HG03095 (cell line): ENCODE results near the gene SPSB1.

ENCODE experiments used
- ATAC-seq: cut with Tn5 transposase; IDR thresholded peaks from one replicate; pipeline ENCODE4 v1.9.1; 2021; ENCODE audit warnings: moderate library complexity; ENCODE audit not compliant: unreplicated experiment

SPSB1 gene

DNA sequence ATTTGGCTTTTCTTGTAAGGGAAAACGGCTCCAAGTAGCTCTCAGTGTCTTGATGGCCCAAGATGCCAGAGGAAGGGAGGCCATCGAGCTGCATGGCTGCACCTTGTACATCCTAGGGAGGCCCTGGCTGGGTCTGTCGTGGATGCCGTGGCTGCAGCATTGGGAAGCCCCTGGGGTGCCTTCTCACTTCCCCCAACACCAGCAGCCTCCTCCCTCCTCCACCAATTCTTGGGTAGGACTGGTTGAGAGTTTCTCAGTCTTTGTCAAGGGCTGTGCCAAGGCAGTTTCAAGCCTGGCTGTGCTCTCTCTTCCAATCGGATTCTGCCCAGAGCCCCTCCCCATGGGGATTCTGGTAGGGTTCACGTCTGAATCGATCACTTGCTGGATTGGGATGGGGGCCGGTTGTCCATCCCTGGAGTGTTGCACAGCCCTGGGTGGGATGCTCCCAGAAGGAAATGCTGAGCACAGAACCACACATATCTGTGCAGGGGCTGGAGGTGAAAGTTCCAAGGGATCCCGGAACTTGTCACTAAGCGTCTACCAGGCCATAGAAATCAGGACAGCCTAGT, 14.0 kb upstream of the SPSB1 start:
- ATAC-seq, result no peak

DNA sequence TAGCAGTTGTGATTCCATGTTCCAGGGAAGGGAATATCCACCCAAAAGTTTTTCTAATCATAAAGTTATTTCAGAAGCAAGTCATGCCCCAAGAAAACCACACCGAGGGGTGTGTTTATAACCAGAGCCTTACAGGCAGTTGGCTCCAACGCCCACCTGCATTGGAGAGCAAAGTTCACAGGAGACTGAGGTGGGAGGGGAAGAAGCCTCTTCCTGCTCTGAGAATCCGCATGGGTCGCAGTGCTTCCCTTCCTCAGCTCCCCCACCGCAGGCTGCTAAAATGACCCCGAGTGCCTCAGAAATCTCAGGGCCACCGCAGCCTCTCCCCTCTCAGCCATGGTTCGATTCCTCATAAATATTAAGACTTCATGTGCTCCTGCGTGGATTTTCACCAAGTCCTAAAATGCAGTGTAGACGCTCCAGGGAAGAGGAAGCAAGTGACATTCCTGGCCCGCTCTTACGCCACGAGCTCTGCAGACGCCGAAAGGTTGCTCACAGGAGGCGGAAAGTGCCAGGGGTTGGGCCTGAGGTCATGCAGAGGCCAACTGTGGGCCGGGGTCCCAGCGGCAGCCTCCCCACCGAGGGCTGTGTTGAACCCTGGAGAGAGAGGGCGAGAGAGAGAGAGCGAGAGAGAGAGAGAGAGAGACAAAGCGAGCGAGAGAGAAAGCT, 13.4 kb upstream of the SPSB1 start:
- ATAC-seq, result no peak

DNA sequence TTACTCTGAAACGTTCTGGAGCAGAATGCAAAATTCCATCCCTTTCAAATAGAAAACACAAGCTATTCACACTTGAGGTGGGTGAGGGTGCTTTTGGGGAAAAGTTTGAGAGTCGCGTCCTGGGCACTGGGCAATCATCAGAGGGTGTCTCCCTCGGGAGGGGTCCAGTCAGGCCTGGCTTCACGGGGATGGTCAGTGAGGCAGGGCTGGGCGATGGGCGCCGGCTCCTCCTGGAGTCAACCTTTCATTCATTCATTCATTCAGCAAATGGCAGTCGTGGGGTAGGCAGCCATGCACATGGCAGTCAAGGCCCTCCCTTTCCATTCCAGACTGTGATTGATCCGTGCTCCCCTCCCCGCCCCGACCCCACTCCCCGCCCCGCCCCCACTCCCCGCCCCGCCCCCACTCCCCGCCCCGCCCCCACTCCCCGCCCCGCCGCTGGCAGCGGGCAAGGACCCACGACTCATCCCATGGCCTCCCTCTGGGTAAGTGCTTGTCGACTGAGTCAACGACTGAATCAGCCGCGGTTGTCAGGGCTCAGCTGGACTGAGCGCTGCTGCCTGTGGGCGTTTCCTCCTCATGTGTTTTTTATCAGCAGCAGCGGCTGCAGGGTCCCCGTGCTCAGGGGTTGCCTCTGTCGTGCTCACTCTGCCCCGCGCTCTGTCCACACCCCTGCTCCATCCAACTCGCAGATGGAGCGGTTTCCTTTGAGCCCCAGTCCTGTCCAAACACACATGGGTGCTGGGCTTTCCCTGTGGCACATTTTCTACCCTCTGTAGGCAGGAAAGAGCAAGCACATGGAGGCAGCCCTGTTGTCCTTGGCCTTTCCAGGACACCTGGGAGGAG, 12.5 kb upstream of the SPSB1 start:
- no peak for ATAC-seq

DNA sequence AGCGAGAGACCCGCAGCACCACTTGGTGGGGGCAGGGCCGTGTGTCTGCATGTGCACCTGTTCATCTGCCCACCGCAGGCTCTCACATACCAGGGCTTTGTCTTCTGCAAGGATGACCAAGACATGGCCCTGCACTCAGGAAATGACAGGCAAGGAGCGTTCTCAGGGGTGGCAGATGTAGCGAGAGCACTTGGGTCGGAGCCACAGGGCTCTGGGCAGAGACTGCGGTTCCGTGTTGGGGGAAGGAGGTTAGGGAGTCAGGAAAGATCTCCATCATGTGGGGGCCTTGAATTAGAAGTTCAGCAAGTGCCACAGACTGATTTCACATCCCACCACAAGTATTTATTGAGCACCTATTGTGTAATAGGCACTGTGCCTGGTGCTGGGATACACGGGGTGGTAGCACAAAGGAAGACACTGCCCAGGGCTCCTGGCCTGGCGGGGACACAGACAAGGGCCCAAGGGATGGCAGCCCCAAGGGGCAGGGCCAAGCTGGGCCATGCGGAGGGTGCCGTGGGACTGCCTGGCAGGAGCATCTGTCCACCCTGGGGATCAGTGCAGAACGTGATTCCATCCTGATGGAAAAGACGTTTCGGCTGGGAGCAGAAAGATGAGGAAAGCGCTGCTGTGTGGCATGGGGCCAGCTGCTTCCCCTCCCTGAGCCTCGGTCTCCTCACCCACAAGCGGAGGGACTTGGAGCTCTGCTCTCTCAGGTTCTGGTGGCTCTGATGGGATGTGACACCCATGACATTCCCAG, 11.4 kb upstream of the SPSB1 start:
- no peak for ATAC-seq

DNA sequence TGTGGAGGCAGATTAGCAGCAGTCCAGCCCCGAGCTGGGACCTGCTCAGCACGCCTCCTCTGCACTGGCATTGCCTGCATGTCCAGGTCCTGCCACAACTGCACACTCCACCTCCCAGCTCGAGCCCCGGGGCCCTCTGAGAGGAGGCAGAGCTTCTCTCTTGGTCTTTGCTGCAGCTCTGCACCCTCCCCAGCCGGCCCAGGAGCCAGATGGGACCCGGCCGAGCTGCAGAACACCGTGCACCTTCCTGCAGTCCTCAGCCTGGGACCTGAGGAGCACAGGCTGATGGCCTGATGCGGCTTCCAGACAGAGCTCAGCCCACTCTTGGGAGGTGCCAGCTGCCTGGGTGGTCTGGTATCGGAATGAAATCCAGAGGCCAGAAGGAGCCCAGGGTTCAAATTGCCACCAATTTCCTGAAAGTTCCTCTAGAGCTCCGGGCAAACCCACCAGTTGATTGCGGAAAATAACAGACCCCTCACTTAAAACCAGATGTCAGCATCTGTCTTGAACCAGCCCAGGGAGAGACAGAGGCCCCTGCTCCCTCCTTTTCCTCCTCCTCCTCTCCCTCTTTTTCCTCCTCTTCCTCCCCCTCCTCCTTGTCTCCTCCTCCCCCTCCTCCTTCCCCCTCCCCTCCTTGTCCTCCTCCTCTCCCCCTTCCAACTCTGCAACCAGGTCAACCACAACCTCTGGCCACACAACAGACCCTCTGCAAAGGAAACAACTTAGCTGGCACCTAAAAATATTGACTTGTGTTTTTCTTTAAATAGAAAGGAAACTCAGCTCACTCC, 10.6 kb upstream of the SPSB1 start:
- no peak for ATAC-seq

DNA sequence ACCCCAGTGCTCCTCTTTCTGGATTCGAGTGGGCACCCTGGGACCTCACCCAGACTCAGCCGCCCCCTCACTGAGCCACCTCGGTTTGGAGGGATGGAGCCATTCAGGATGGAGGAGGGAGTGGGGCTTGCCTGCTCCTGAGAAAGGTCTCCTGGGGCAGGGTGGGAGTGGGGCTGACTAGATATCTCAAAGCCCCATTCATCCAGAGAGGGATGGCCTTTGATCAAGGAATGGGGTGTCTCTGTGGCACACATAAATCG, 10.1 kb upstream of the SPSB1 start:
- ATAC-seq, result no peak

DNA sequence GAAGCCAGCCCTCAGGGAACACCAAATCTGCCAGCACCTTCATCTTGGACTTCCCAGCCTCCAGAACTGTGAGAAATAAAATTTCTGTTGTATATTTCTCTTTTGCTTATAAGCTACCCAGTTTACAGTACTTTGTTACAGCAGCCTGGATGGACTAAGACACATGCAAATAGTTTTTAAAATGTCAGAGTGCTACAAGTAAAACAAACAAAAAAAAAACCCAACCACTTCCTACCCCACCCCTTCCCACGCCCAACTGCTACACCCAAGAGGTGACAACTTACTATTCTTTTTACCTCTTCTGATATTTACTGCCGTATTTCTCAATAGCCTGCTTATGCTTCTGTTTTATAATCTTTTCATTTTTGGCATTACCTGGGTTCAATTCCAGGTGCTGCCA, 8.6 kb upstream of the SPSB1 start:
- ATAC-seq, result no peak

DNA sequence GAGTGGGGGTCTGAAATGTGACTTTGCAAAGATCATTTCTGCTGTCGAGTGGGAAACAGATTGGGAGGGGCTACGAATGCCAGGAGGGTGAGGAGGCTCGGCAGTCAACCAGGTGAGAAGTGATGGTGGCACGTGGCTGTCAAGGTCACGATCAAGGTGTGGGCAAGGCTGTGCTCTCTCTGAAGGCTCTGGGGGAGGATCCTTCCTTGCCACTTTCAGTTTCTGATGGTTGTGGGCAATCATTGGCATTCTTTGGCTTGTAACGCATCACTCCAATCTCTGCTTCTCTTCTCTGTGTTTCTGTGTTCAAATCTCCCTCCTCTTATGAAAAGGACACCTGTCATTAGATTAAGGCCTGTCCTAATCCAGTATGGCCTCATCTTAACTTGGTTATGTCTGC, 6.1 kb upstream of the SPSB1 start:
- no peak for ATAC-seq

DNA sequence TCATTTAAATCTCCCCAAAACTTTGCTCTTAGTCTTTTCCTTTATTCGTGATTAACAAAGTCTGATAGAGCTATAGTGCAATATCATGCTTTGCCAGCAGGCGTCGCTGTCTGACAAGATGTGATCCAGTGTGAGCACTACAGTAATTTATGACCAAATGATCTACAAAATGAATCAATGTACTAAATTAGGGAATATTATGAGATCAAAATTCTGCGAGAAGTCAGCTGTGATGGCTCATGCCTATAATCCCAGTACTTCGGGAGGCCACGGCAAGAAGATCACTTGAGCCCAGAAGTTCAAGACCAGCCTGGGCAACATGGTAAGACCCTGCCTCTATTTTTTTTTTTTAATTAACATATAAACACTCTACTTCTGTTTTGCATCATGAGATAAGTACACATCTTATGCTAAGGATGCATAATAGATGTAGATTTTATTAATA, 3.6 kb upstream of the SPSB1 start:
- no peak for ATAC-seq

DNA sequence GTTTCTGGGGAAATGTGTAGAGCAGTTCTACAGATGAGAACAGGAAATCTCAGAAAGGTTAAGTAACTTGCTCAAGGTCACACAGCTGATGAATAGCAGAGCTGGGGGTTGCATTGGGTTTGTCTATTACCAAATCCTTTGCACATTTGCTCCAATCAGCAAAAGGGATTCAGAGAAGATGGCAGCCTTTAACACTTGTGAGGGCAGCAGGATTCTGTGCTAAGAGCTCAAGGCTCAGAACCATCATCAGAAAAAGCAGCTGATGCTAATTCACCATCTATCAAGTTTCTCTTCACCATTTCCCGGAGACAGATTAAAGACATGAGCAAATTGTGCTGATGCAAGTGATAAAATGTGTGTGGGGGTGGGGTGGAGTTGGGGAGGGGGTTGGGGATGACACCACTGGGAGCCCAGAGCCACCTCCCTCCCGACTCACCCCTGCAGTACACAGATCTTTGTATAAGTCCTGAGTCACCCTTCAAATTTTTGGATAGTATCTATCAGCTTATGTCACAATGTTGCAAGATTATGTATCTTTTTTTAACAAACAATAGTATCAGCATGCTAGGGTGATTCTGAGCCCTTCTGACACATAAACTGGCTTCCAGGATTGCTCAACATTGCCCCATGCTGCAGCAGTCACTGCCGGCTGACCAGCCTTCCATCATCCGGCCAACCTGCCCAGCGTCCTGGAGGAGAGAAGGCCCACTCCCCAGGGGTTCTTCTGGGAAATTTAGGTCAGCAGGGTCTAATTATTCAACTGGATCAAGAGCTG, 2.8 kb upstream of the SPSB1 start:
- ATAC-seq, result no peak

DNA sequence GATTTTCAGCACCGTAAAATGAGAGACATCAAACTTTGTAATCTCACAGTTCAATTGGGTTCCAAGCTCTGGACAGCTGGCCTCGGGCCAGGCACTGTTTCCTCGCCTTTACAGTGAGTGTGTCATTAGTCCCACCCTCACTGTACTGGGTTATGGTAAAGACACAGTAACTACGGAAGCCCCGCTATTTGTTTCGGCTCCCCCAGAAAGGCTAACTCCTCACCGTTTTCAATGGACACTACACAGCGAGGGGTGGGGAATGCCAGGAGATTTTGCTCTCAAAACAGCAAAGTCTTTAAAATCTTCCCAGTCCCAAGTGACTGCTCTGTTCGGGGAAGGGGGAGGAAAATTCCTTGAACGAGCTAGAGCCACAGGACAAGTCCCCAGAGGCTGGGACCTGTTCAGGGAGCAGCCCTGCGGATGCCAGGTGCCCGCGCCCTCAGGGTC, 757 bp upstream of the SPSB1 start:
- ATAC-seq, result no peak

DNA sequence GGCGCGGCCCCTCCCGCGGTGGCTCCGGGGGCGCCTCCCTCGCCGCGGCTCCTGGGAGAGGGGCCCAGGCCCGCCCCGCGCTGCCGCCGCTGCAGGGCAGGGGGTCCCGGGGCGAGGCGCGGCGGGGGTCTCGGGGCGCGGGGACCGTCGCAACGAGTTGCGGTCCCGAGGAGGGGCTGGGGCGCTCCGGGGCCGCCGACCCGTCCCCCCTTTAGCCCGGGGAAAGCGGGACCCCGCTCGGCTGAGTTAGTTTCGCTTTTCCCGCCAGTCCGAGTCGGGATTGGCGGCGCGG, 493 bp downstream of the SPSB1 start:
- no peak for ATAC-seq

DNA sequence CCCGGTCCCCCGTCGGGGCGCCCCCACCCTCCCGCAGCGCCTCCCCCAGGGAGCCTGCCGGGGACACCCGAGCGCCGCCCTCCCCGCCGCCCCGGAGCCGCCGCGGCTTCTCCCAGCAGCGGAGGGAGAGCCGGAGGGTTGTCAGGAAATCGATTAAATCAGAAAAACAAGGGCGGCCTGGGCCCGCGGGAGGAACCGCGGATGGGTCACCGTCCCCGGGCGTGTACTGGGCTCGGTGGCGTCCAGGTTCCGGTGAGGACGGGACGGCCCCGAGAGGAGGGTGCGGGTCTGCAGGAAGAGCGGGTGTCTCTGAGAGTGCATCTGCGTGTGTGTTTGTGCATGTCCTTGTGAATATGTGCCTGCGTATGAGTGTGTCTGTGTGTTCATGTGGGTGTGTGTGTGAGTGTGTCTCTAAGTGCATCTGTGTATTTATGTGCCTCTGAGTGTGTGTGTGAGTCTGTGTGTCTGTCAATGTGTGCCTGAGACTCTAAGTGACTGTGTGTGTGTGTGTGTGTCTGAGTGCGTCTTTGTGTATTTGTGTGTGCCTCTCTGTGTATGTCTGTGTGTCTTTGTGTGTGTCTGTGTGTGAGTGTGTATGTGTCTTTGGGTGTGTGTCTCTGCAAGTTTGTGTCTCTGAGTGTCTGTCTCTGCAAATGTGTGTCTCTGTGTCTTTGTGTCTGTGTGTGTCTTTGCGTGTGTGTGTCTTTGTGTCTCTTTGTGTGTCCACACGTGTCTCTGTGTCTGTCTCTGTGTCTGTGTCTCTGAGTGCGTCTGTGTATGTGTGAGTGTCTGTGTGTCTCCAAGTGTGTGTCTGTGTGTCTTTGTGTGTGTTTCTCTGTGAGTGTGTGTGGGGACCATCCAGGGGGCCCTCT, 1.1 kb downstream of the SPSB1 start:
- ATAC-seq, result no peak

DNA sequence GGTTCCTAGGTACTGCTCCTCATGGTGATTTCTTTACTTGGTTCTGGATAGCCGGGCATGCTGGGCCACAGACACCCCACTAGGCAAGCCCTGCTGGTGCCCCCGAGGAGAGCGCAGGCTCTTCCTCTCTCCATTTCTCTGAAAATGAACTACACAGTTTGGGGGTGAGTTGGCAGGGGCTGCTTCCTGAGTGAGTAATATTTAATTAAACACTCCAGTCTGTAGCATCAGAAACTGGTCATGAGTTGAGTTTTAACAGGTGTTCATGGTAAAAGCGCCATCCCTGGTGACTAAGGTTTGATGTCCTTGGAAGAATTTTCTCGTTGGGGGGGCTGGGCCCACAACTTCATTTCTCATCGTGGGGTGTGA, 1.7 kb downstream of the SPSB1 start:
- ATAC-seq, result no peak

DNA sequence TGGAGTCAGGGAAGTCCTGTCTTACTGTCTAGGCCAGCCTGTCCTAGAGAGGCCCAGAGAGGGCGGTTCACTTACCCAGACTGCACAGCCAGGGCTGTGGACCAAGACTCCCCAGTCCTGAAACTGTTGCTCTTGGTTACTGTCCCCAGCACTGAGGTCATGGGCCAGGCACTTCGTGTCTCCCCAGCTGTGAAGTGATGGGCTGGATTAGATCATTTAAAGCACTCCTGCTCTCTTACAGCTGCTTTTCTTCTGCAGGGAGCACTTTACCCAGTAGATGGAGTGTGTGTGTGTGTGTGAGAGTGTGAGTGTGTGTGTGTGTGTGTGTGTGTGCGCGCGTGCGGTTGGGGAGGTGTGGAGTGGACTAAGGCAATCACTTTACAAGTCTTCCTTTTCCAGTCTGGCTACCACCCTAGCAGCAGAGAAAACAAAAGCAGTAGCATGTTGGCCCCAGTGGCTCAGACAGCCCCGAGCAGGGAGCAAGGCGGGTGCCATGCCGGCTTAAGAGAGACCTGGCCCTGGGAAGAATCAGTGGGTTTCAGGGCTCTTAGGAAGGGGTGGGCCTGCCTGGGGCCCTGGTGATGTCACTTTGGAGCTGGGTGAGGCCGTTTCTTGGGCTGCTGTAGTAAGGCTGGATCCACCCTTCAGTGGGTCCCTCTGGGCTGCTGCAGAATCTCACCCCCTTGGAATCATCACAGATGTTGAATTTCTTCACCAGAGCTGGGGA, 2.4 kb downstream of the SPSB1 start:
- no peak for ATAC-seq

DNA sequence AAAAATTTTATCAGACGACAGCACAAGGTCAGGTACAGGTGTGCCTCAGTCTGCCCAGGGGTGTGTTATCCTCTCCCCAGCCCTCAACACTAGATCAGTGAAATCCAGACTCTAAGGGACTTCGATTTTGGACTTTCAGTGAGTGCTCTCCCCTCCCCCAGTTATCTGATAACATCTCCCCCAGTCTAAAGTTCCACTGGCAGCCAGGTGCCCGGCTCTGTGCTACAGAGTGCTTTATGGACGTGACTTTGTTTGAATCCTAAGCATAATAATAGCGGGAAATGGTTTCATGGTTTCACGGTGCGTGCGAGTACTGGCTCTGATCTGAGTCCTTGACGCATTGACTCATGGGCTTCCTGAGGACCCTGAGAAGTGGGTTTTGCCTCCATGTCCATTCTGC, 3.2 kb downstream of the SPSB1 start:
- no peak for ATAC-seq

DNA sequence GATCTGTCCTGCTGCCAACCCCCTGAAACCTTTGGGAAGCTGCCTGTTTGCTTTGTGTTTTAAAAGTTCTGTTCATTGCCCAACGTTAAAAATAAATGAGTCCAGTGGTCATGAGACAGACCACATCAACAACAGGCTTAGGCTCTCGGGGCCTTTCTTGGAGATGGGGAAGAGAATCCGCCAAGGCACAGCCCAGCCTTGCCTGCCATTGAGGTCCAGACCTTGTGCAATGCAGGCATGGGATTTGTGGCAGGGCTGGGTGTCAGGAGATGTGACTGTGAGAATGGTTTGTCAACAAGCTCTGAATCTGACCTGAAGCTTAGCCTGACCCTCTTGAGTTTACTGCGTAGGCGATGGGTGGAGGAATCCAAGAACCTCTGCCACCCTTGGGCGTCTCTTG, 4.2 kb downstream of the SPSB1 start:
- no peak for ATAC-seq

DNA sequence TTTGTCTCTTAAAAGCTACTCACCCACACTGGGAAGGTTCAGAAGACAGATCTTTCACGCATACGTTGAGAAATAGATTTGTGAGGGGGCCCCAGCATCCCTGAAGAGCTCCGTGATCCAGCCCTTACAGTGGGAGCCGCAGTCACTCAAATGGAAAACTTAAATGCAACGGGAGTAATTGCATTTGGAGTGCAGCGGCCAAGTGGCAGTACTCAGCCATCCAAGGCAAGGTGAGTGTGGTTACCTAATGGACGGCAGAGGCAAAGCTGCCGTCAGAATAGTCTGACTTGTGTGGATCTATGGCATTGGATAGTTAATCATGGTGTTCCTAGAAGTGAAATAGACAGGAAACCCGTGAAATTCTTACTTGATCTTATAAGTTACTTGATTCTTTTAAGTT, 5.1 kb downstream of the SPSB1 start:
- no peak for ATAC-seq

DNA sequence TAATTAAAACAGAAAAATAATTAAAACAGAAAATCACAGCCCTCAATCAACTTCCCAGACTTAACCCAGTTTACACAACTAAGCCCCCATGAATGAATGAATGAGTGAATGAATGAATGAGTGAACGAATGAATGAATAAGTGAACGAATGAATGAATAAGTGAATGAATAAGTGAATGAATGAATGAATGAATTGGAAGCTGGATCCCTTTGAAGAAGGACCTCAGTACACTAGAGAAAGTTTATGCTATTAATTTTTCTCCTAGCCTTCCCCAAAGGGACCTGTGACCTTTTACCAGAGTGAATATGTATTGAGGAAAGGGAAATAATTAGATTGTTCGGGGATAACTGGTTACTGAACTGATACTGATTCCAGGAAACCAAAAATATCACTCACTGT, 5.6 kb downstream of the SPSB1 start:
- no peak for ATAC-seq
